HEK293 (cell line): ENCODE measurements around the gene C1orf52.

Experiments used
- CTCF ChIA-PET: fragments of 350-600 bp; formaldehyde crosslinking; extraction: SDS; loops from one replicate; lab custom pipeline; 2021; ENCODE audit warnings: antibody characterized with exemption; lab: Yijun Ruan, JAX
- POLR2A ChIA-PET: fragments of 300-600 bp; formaldehyde crosslinking; extraction: SDS; loops from one replicate; lab custom pipeline; 2020; ENCODE audit warnings: antibody characterized with exemption, inconsistent platforms; lab: Yijun Ruan, JAX
- H3K27ac ChIP-seq: fragments of 200-500 bp; sonication (Bioruptor generic); 2 replicates; pipeline ENCODE4 v1.5.1; 2014; ENCODE audit warnings: low read depth, low read length, control low read depth, inconsistent platforms; ENCODE audit errors: extremely low read depth
- H3K36me3 ChIP-seq, 2 experiments: fragments of 200-500 bp in 1 of 2; sonication (Bioruptor generic) in 1 of 2; 1 replicate in 1 of 2; 2 replicates in 1 of 2; pipeline ENCODE4 v1.5.1; 2014 to 2017; ENCODE audit warnings: inconsistent platforms in 2 of 2, low read length in 2 of 2; ENCODE audit not compliant: control insufficient read depth in 2 of 2, insufficient read depth in 1 of 2
- H3K4me1 ChIP-seq: fragments of 200-500 bp; sonication (Bioruptor generic); 2 replicates; pipeline ENCODE4 v1.5.1; 2014; ENCODE audit warnings: mild to moderate bottlenecking, low read length, inconsistent platforms; ENCODE audit not compliant: control insufficient read depth, insufficient read depth
- H3K4me3 ChIP-seq: 2 replicates; pipeline ENCODE4 v1.5.1; 2011; ENCODE audit warnings: low read depth, mild to moderate bottlenecking, control low read depth, low read length, moderate library complexity
- H3K9me3 ChIP-seq: fragments of 200-500 bp; sonication (Bioruptor generic); 2 replicates; pipeline ENCODE4 v1.5.1; 2014; ENCODE audit warnings: low read depth, low read length, inconsistent platforms; ENCODE audit not compliant: control insufficient read depth, insufficient read depth
- BCL11B ChIP-seq: fragments of 450-650 bp; formaldehyde crosslinking; IDR thresholded peaks from 2 replicates; pipeline ENCODE4 v1.5.1; 2016; ENCODE audit warnings: low read depth, missing biosample characterization, missing genetic modification characterization
- FEZF1 ChIP-seq: fragments of 450-650 bp; formaldehyde crosslinking; IDR thresholded peaks from 2 replicates; pipeline ENCODE4 v1.5.1; 2016; ENCODE audit warnings: missing biosample characterization, missing genetic modification characterization
- IKZF3 ChIP-seq: fragments of 450-650 bp; IDR thresholded peaks from 2 replicates; pipeline ENCODE4 v1.5.0; 2018; ENCODE audit warnings: missing biosample characterization, mild to moderate bottlenecking, missing genetic modification characterization, moderate library complexity
- KLF10 ChIP-seq: fragments of 450-650 bp; IDR thresholded peaks from 2 replicates; pipeline ENCODE4 v1.5.1; 2018; ENCODE audit warnings: missing biosample characterization, mild to moderate bottlenecking, missing genetic modification characterization
- RBAK ChIP-seq: fragments of 450-650 bp; formaldehyde crosslinking; IDR thresholded peaks from 2 replicates; pipeline ENCODE4 v1.5.1; 2016; ENCODE audit warnings: missing biosample characterization, missing genetic modification characterization
- SCRT2 ChIP-seq: fragments of 450-650 bp; formaldehyde crosslinking; IDR thresholded peaks from 2 replicates; pipeline ENCODE4 v1.5.1; 2016; ENCODE audit warnings: missing biosample characterization, missing genetic modification characterization
- TCF7L2 ChIP-seq: IDR thresholded peaks from 2 replicates; pipeline ENCODE4 v1.6.1; 2011; ENCODE audit warnings: low read depth, mild to moderate bottlenecking, inconsistent platforms, low read length, moderate library complexity, borderline replicate concordance
- ZBTB17 ChIP-seq: fragments of 450-650 bp; formaldehyde crosslinking; IDR thresholded peaks from 2 replicates; pipeline ENCODE4 v1.5.1; 2016; ENCODE audit warnings: missing biosample characterization, missing genetic modification characterization
- ZBTB8A ChIP-seq: fragments of 450-650 bp; formaldehyde crosslinking; IDR thresholded peaks from 2 replicates; pipeline ENCODE4 v1.5.1; 2016; ENCODE audit warnings: missing biosample characterization, missing genetic modification characterization
- ZNF138 ChIP-seq: fragments of 450-650 bp; formaldehyde crosslinking; IDR thresholded peaks from 2 replicates; pipeline ENCODE4 v1.5.1; 2016; ENCODE audit warnings: missing biosample characterization, missing genetic modification characterization, borderline replicate concordance
- ZNF169 ChIP-seq: fragments of 450-650 bp; formaldehyde crosslinking; IDR thresholded peaks from 2 replicates; pipeline ENCODE4 v1.5.1; 2016; ENCODE audit warnings: missing biosample characterization, missing genetic modification characterization
- ZNF2 ChIP-seq: fragments of 450-650 bp; formaldehyde crosslinking; IDR thresholded peaks from 2 replicates; pipeline ENCODE4 v1.5.1; 2016; ENCODE audit warnings: missing biosample characterization, missing genetic modification characterization
- ZNF366 ChIP-seq: fragments of 450-650 bp; formaldehyde crosslinking; conservative IDR thresholded peaks from 2 replicates; pipeline ENCODE4 v1.5.1; 2016; ENCODE audit warnings: missing biosample characterization, missing genetic modification characterization
- ZNF501 ChIP-seq: fragments of 450-650 bp; formaldehyde crosslinking; IDR thresholded peaks from 2 replicates; pipeline ENCODE4 v1.5.1; 2016; ENCODE audit warnings: missing biosample characterization, missing genetic modification characterization
- ZNF626 ChIP-seq: fragments of 450-650 bp; sonication (Bioruptor Pico); formaldehyde crosslinking; IDR thresholded peaks from 2 replicates; pipeline ENCODE4 v1.5.1; 2018; ENCODE audit warnings: missing biosample characterization, missing genetic modification characterization, inconsistent platforms
- ZNF747 ChIP-seq: fragments of 450-650 bp; formaldehyde crosslinking; IDR thresholded peaks from 2 replicates; pipeline ENCODE4 v1.5.1; 2016; ENCODE audit warnings: missing biosample characterization, missing genetic modification characterization
- ZNF791 ChIP-seq: fragments of 450-650 bp; formaldehyde crosslinking; IDR thresholded peaks from 2 replicates; pipeline ENCODE4 v1.5.1; 2016; ENCODE audit warnings: missing biosample characterization, missing genetic modification characterization
- ZNF830 ChIP-seq: fragments of 450-650 bp; IDR thresholded peaks from 2 replicates; pipeline ENCODE4 v1.5.0; 2018; ENCODE audit warnings: missing biosample characterization, missing genetic modification characterization, low read depth, mild to moderate bottlenecking, moderate library complexity
- TF ChIP-seq, protein P1 (sequence below): fragments of 450-650 bp; formaldehyde crosslinking; IDR thresholded peaks from 2 replicates; pipeline ENCODE4 v1.5.1; 2016; ENCODE audit warnings: missing biosample characterization, missing genetic modification characterization, low read depth
- TF ChIP-seq, protein P2 (sequence below): fragments of 450-650 bp; formaldehyde crosslinking; IDR thresholded peaks from 2 replicates; pipeline ENCODE4 v1.5.1; 2016; ENCODE audit warnings: missing biosample characterization, missing genetic modification characterization
- TF ChIP-seq, protein P3 (sequence below): fragments of 450-650 bp; formaldehyde crosslinking; IDR thresholded peaks from 2 replicates; pipeline ENCODE4 v1.5.1; 2017; ENCODE audit warnings: missing biosample characterization, missing genetic modification characterization
- TF ChIP-seq, protein P4 (sequence below): fragments of 450-650 bp; formaldehyde crosslinking; IDR thresholded peaks from 2 replicates; pipeline ENCODE4 v1.5.1; 2017; ENCODE audit warnings: missing biosample characterization, missing genetic modification characterization
- TF ChIP-seq, protein P5 (sequence below): fragments of 450-650 bp; formaldehyde crosslinking; IDR thresholded peaks from 2 replicates; pipeline ENCODE4 v1.5.1; 2016; ENCODE audit warnings: missing biosample characterization, missing genetic modification characterization
- TF ChIP-seq, protein P6 (sequence below): fragments of 450-650 bp; formaldehyde crosslinking; IDR thresholded peaks from 2 replicates; pipeline ENCODE4 v1.5.1; 2016; ENCODE audit warnings: missing biosample characterization, missing genetic modification characterization
- TF ChIP-seq, protein P7 (sequence below): fragments of 450-650 bp; formaldehyde crosslinking; IDR thresholded peaks from 2 replicates; pipeline ENCODE4 v1.5.1; 2017; ENCODE audit warnings: missing biosample characterization, missing genetic modification characterization

The C1orf52 gene

DNA sequence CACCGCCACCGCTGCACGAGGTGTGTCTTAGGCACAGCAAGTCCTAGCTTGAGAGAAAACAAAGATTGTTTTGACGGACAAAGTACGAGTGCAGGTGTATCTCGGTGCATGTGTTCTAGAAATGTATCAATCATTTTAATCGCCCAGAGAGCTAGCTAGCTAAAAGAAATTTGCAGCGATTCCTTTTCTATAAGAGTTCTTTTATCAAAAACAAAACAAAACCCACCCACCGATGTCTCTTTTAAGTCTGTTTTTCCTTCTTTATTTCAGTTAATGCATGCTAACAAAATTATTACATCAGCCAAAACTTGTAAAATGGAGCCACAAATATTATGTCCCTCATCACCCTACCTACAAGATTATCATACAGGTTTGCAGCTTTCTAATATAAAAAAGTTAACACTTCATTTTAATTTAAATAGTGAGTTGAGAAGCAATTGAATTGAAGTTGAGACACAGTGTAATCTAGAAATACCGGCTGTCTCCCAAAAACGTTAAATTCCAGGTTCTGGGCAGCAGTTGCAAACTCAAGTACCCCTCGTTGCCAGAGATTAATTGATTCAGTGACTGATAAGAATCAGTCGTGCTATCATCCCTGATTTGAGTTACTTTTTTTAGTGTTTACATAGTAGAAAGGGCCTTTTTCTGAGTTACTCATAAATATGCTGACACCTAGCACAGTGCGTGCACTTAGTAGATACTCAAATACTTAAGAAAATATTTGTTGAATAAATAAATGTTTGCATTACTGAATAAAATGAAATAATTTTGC lies 57.2 kb downstream of the C1orf52 start:
- ChIA-PET CTCF (interaction anchor here (0.6 to 2.1 kb wide), 6 partner anchors 28 to 1571 kb away, joined by 3 to 5 read pairs (median 4); partner anchors contain the start of gene C1orf52), POLR2A (interaction anchor here (0.7 to 4.1 kb wide), 5 partner anchors 12 to 57 kb away, joined by 3 to 19 read pairs (median 4); partner anchors contain the start of gene C1orf52)
- H3K4me1 ChIP-seq: peaks cover 6% of the 10 kb centered on the region; the same call in 1 of the 2 replicates
- peak overlapping the region; percentile 96 for H3K27ac ChIP-seq
- no peaks in the 10 kb centered on the region for H3K36me3 ChIP-seq
- peak overlapping the region; percentile 98 for H3K4me3 ChIP-seq
- H3K9me3 ChIP-seq: no peaks in the 10 kb centered on the region
- TF ChIP-seq, protein P1, sequence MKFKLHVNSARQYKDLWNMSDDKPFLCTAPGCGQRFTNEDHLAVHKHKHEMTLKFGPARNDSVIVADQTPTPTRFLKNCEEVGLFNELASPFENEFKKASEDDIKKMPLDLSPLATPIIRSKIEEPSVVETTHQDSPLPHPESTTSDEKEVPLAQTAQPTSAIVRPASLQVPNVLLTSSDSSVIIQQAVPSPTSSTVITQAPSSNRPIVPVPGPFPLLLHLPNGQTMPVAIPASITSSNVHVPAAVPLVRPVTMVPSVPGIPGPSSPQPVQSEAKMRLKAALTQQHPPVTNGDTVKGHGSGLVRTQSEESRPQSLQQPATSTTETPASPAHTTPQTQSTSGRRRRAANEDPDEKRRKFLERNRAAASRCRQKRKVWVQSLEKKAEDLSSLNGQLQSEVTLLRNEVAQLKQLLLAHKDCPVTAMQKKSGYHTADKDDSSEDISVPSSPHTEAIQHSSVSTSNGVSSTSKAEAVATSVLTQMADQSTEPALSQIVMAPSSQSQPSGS (tag by site-specific recombination): no peak
- TF ChIP-seq ZNF626 (tag by site-specific recombination) (no peak), ZNF138 (tag by site-specific recombination) (no peak), IKZF3 (peak; percentile 31; the same call in 1 of the 2 replicates), RBAK (no peak), SCRT2 (tag by site-specific recombination) (no peak), ZNF747 (tag by site-specific recombination) (no peak), ZNF2 (tag by site-specific recombination) (no peak), ZNF501 (peak; percentile 8; the same call in 1 of the 2 replicates), ZBTB17 (tag by site-specific recombination) (0 out of 2 replicates have a peak, but pooled peaks have one; percentile 17), ZNF169 (tag by site-specific recombination) (no peak), BCL11B (tag by site-specific recombination) (no peak), ZNF830 (tag by site-specific recombination) (no peak), ZBTB8A (tag by site-specific recombination) (no peak; the same call in 1 of the 2 replicates), KLF10 (tag by site-specific recombination) (0 out of 2 replicates have a peak, but pooled peaks have one; percentile 25), FEZF1 (tag by site-specific recombination) (peak; percentile 45; the same call in 1 of the 2 replicates), ZNF366 (tag by site-specific recombination) (0 out of 2 replicates have a peak, but pooled peaks have one; percentile 8), ZNF791 (tag by site-specific recombination) (no peak), TCF7L2 (peak; percentile 81; the same call in 1 of the 2 replicates)
- TF ChIP-seq, protein P2, sequence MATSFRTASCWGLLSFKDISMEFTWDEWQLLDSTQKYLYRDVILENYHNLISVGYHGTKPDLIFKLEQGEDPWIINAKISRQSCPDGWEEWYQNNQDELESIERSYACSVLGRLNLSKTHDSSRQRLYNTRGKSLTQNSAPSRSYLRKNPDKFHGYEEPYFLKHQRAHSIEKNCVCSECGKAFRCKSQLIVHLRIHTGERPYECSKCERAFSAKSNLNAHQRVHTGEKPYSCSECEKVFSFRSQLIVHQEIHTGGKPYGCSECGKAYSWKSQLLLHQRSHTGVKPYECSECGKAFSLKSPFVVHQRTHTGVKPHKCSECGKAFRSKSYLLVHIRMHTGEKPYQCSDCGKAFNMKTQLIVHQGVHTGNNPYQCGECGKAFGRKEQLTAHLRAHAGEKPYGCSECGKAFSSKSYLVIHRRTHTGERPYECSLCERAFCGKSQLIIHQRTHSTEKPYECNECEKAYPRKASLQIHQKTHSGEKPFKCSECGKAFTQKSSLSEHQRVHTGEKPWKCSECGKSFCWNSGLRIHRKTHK (tag by site-specific recombination): no peak
- TF ChIP-seq, protein P3, sequence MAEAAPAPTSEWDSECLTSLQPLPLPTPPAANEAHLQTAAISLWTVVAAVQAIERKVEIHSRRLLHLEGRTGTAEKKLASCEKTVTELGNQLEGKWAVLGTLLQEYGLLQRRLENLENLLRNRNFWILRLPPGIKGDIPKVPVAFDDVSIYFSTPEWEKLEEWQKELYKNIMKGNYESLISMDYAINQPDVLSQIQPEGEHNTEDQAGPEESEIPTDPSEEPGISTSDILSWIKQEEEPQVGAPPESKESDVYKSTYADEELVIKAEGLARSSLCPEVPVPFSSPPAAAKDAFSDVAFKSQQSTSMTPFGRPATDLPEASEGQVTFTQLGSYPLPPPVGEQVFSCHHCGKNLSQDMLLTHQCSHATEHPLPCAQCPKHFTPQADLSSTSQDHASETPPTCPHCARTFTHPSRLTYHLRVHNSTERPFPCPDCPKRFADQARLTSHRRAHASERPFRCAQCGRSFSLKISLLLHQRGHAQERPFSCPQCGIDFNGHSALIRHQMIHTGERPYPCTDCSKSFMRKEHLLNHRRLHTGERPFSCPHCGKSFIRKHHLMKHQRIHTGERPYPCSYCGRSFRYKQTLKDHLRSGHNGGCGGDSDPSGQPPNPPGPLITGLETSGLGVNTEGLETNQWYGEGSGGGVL: peak; percentile 35; the same call in 1 of the 2 replicates
- TF ChIP-seq, protein P4, sequence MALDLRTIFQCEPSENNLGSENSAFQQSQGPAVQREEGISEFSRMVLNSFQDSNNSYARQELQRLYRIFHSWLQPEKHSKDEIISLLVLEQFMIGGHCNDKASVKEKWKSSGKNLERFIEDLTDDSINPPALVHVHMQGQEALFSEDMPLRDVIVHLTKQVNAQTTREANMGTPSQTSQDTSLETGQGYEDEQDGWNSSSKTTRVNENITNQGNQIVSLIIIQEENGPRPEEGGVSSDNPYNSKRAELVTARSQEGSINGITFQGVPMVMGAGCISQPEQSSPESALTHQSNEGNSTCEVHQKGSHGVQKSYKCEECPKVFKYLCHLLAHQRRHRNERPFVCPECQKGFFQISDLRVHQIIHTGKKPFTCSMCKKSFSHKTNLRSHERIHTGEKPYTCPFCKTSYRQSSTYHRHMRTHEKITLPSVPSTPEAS (tag by site-specific recombination): no peak
- TF ChIP-seq, protein P5, sequence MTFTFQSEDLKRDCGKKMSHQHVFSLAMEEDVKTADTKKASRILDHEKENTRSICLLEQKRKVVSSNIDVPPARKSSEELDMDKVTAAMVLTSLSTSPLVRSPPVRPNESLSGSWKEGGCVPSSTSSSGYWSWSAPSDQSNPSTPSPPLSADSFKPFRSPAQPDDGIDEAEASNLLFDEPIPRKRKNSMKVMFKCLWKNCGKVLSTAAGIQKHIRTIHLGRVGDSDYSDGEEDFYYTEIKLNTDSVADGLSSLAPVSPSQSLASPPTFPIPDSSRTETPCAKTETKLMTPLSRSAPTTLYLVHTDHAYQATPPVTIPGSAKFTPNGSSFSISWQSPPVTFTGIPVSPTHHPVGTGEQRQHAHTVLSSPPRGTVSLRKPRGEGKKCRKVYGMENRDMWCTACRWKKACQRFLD: no peak
- TF ChIP-seq, protein P6, sequence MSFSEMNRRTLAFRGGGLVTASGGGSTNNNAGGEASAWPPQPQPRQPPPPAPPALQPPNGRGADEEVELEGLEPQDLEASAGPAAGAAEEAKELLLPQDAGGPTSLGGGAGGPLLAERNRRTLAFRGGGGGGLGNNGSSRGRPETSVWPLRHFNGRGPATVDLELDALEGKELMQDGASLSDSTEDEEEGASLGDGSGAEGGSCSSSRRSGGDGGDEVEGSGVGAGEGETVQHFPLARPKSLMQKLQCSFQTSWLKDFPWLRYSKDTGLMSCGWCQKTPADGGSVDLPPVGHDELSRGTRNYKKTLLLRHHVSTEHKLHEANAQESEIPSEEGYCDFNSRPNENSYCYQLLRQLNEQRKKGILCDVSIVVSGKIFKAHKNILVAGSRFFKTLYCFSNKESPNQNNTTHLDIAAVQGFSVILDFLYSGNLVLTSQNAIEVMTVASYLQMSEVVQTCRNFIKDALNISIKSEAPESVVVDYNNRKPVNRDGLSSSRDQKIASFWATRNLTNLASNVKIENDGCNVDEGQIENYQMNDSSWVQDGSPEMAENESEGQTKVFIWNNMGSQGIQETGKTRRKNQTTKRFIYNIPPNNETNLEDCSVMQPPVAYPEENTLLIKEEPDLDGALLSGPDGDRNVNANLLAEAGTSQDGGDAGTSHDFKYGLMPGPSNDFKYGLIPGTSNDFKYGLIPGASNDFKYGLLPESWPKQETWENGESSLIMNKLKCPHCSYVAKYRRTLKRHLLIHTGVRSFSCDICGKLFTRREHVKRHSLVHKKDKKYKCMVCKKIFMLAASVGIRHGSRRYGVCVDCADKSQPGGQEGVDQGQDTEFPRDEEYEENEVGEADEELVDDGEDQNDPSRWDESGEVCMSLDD (tag by site-specific recombination): no peak
- TF ChIP-seq, protein P7, sequence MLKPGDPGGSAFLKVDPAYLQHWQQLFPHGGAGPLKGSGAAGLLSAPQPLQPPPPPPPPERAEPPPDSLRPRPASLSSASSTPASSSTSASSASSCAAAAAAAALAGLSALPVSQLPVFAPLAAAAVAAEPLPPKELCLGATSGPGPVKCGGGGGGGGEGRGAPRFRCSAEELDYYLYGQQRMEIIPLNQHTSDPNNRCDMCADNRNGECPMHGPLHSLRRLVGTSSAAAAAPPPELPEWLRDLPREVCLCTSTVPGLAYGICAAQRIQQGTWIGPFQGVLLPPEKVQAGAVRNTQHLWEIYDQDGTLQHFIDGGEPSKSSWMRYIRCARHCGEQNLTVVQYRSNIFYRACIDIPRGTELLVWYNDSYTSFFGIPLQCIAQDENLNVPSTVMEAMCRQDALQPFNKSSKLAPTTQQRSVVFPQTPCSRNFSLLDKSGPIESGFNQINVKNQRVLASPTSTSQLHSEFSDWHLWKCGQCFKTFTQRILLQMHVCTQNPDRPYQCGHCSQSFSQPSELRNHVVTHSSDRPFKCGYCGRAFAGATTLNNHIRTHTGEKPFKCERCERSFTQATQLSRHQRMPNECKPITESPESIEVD (tag by site-specific recombination): peak; percentile 74
